Right hindlimb (tissue), 1 donor: ENCODE data around the gene DHRSX.
"Not testable (repeated sequence)": the region's sequence is repeated elsewhere in the genome, so short reads cannot be mapped to it uniquely, and the experiment has no call there.

Experiments used
- DNase-seq: peaks from one replicate; pipeline ENCODE4 v3.0.0-alpha.2; 2018

DHRSX gene

DNA sequence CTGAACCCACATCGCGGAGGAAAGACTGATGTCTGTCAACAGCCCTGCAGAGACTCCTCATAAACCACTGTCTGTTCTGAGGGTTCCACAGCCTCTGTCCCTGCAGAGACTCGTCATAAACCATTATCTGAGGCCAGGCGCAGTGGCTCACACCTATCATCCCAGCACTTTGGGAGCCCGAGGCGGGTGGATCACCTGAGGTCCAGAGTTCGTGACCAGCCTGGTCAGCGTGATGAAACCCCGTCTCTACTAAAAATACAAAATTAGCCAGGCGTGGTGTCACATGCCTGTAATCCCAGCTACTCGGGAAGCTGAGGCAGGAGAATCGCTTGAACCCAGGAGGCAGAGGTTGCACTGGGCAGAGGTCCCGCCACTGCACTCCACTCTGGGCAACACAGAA lies 259.3 kb downstream of the DHRSX start:
- not testable (repeated sequence) for DNase-seq

DNA sequence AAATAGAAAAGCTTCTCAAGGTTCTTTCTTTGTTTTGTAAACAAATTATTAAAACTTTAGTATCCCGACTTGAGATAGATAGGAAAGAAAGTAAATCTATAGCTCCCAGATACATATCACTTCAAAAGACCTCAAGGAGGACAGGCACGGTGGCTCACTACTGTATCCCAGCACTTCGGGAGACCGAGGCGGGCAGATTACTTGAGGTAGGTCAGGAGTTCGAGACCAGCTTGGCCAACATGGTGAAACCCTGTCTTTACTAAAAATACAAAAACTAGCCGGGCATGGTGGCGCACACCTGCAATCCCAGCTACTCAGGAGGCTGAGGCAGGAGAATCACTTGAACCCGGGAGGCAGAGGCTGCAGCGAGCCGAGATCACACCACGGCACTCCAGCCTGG lies 260.0 kb downstream of the DHRSX start:
- DNase-seq: not testable (repeated sequence)

DNA sequence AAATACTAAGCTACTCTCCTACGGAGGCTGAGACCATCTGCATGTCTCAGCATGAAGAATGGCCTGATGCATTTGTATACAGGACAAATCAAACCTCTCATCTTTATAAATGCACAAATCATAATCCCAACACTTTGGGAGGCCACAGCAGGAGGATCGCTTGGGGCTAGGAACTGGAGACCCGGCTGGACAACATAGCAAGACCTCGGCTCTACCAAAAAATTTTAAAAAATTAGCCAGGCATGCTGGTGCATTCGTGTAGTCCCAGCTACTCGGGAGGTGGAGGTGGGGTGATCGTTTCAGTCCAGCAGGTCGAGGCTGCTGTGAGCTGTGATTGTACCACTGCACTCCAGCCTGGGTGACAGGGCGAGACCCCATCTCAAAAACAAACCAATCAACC lies 262.8 kb downstream of the DHRSX start:
- DNase-seq: no peak

DNA sequence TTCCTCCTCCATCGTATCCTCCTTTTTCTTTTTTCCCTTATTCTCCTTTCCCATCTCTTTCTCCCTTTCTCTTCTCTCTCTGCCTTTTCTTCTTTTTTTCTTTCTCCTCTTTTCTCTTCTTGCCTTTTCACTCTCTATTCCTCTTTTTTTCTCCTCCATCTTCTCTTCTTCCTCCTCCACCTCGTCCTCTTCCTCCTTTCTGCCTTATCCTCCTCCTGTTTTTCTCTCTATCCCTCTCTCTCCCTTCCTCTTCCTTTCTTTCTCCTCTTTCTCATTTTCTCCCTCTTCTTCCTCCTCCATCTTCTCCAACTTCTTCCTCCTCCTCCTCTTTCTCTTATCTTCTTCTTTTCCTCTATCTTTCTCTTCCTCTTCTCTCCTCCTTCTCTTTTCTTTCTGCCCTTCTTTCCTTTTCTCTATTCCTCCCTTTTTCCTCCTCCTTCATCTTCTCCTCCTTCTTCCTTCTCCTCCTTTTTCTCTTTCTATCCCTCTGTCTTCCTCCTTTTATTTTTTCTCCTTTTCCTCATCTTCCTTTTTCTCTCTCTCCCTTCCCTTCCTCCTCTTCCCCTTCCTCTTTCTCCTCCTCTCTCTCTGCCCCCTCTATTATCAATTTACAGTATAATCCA lies 269.1 kb downstream of the DHRSX start:
- no peak for DNase-seq

DNA sequence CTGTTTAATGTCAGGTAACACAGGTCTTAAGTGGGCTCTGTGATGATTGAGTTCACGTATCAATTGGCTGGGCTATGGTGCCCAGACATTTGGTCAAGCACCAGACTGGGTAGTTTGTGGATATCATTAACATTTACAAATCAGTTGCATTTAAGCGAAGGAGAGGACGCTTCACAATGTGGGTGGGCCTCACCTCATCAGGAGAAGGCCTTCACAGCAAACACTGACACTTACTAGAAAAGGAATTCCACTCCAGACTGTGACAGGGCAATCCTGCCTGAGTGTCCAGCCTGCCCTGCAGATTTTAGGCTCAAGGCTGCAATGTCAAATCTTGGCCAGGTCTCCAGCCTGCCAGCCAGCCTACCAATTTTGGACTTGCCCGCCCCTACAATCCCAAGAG lies 270.3 kb downstream of the DHRSX start:
- DNase-seq: no peak

DNA sequence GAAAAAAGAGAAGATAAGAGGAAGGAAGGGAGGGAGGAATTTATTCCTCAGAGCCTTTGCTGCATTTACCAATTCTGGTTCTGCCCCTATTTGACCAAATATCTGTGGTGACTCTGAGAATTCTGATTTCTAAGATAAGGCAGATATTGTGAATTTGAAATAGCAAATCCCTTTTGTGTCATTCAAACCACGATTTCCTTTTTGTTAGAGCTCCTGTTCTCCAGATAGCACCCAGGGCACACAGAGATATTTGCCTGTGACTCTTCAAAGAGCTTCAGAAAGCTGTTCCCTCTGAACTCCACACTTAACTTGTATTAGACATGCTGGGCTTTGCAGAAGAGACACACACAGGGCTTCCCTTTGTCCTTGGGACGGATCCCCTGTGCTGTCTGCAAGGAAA lies 272.2 kb downstream of the DHRSX start:
- DNase-seq: no peak

DNA sequence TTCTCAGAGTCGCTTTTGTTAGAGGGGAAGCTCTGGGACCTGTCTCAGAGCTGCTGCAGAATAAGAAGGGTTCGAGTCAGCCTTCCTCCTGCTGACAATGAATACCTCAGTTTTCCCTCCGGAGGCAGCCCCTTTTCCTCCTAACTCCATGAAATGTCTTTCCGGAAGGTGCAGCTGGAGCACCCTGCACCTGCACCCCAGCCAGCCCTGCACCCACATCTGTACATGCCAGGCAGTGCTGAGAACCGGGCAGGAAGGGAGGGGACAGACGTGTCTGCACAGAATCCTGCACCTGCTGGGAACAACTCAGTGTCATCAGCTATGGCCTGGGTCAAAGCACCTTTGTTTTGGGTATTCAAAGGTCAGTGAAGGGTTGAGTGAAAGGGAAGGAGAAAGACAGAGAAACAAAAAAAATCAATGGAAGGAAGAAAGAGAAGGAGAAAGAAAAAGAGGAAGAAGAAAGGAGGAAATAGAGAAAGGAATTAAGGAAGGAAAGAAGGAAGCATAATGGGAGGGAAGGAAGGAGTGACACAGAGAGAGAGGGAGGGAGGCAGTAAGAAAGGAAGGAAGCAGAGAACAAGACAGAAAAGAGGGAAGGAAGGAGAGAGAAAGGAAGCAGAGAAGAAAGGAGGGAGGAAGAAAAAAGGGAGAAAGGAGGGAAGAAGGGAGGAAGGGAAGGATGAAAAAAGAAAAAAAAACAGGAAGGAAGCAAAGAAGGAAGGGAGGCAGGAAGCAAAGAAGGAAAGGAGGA lies 273.7 kb downstream of the DHRSX start:
- no peak for DNase-seq

DNA sequence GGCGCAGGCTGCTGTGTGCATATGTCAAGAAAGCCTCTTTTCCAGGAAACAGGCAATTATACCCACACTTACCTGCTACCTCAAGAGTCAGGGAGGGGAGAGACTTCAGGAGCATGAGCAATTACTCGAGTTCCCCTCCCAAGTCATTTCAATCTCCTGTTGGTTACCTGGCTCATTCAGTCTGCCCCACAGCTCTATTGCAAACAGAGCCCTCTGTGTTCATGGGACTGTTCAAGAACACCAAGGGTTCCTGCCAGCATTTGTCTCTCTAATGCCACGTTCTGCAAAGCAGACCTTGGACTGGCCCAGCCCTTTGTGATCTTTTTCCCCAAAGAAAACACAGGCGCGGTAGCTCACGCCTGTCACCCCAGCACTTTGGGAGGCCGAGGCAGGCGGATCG lies 274.6 kb downstream of the DHRSX start:
- DNase-seq: no peak

DNA sequence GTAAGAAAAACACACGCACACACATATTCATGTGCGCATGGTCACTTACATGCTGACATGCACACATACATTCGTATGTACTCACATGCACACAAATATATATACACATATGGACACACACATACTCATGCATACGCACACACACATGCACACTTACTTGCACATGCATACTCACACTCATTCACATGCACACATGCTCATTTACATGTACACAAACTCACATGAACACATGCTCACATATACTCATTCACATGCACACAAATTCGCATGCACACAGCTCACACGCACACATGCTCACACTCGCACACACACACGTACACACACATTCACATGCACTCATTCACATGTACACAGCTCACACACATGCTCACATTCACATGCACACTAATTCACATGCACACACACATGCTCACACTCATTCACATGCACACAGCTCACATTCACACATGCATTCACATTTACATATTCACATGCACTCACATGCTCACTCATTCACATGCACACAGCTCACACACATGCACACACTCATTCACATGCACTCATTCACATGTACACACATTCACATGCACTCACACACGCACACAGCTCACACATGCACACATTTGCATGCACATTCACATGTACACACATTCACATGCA lies 276.1 kb downstream of the DHRSX start:
- DNase-seq: no peak

DNA sequence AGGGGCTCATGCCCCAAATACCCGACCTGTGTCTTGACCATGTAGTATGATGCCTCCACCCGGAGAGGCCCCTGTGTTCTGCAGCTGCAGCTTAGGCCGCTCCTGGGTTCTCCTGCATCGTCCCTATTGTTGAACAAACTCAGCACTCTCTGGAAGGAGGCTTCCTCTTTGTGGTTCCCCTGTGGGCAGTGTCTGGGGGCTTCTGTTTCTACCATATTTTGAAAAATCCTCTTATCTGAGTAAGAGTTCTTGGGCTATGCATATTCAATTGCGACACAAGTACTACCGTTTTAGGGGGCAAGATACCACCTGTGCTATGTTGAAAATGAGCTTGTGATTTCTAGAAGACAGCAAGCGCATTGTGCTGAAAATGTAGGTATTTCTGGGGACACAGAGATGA lies 276.6 kb downstream of the DHRSX start:
- no peak for DNase-seq

DNA sequence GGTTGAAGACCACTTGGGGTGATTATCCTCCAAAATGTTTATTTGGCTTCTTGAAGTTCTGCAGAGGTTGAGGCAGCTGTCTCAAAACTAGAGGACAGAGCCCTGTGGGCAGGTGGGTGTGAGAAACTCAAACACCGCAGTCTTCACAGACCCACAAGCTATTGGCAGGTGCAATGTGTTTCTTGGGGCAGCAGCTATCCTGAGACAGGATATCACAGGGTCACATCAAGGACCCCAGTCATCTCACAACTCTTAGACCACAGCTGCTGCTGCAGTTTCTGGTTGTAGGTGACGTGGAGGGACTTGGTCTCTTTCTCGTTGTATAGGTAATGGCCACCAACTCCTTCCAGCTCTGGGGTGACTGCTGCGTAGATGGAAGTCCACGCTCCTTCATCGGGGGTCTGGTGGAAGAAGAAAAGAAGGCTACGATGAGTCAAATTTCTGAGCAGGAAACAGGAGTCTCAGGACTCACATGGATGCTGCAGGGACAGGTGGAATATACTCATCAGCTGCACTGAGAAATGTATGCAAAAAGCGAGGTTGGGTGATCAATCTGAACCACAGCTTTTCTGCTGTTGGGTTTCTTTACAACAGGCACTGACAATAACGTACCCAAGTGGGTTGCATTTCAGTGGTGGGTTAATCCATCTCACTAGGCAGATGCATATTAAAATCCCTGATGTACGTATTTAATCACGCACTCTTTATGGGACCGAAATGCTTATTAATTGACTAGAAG lies 279.8 kb downstream of the DHRSX start:
- DNase-seq: no peak

DNA sequence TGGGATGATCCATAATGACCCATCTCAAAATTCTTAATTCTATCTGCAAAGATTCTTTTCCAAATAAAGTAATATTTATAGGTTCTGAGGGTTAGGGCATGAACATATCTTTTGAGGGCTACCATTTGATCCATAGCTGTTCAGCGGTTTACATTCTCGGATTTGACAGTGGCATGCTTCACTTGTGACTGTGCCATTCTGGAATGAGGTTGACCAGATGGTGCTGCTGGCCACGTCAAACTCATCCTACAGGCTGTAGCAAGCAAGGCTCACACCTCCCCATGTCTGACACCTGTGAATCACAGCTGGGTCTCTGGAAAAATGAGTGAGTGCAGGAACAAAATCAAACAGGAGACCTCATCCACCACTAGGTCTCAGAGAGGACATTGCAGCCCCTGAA lies 280.5 kb downstream of the DHRSX start:
- DNase-seq: no peak

DNA sequence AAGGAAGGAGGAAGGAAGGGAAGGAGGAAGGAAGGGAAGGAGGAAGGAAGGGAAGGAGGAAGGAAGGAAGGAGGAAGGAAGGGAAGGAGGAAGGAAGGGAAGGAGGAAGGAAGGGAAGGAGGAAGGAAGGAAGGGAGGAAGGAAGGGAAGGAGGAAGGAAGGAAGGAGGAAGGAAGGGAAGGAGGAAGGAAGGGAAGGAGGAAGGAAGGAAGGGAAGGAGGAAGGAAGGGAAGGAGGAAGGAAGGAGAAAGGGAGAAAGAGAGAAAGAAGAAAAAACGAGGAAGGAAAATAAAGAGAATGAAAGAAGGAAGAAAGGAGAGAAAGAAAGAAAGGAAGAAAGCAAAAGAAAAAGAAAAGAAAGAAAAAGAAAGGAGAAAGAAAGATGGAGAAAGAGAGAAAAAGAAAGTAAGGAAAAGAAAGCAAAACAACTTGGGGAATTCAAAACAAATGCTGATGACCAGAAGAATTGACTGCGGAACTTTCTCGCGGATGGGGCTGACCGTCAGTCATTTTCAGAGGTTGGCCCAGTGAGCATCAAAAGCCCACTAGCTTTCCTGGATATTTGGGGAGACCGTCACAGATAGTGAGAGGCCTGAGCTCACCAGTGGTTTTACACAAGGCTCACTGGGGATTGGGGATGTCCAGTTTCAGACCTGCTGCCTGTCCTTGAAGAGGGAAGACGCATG lies 286.5 kb downstream of the DHRSX start:
- DNase-seq: not testable (repeated sequence)

DNA sequence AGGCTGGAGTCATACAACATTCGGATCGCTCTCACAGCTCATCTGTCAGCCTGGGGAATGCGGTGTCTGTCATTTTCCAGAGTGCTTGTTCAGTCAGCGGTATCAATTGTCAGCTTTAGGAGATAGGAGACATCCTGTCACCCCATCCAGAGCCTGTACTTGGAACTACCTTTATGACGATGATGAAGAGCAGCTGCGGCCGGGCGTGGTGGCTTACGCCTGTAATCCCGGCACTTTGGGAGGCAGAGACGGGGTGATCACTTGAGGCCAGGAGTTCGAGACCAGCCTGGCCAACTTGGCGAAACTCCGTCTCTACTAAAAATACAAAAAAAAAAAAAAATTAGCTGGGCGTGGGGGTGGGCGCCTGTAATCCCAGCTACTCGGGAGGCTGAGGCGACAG lies 289.1 kb downstream of the DHRSX start:
- DNase-seq: not testable (repeated sequence)

DNA sequence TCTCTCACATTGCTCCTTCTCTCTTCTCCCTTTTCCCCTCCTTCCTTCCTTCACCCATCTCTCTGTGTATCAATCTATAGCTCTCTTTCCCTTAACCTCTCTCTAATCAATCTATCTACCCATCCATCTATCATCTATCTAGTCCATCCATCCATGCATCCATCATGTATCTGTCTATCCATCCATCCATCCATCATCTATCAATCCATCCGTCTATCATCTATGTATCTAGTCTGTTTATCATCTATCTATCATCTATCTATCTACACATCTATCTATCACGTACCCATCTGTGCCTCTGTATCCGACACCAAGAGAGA lies 307.5 kb downstream of the DHRSX start:
- no peak for DNase-seq

DNA sequence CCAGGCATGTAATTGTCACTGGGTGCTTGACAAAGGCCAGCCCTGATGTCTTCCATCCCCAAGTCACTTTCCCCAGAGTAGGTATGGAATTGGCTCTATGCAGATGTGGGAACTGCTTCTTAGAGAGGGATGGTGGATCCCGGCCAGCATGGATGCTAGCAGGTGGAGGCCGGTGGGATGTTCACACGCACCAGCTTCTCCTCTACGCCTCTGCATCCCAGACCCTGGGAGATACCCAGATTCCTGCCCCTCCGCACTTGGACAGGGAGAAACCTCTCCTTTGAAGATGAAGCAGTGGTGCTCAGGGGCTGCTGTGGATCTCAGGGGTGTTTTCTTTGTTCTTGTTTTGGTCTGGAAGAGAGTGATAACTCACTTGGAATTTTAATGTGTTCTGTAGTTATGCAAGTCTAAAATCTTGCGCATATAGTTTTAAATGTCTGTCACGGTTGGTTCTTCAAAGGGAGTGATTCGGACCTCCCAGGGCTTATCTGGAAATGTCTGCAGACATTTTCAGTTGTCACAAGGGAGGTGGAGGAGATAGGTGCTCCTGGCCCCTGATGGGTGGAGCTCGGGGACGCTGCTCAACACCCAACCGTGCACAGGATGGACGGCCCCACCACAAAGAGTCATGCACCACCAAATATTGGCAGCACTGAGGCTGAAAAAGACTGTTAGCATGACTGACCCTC lies 308.0 kb downstream of the DHRSX start:
- no peak for DNase-seq

DNA sequence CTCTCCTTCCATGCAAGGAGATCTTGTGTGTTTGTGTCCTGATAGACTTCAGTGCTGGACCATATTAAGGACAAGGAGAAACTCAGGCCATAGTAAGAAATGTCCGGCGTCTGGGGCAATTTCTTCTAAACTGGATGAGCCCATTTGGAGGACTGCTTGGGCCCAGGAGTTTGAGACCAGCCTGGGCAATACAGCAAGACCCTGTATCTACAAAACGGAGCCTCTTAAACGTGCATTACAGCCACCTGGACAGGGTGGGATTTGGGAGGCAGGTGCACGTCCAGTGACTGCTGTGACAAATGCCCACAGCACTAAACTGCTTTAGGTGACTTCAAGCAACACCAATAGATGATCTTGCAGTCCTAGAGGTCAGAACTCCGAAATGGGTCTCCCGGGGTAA lies 311.9 kb downstream of the DHRSX start:
- DNase-seq: no peak

DNA sequence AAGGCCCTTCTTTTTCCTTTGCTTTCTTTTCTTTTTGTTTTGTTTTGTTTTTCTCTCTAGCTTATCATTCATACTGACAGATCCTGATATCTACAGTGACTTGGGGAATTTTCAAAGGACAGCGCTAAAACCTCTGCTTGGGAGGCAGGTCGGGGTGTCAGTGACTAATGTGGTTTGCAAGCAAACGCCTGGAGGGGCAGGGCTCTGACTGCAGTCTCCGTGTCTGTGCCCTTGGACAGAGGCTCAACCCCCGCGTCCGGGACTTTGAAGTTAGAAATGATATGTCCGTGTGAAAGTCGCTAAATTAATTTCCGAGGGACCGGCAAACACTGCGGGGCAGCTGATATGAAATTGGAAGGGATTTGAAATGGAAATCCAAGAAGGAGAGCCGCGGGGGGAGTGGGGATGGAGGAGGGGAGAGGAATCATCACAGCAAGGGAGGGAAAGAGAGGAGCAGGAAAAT lies 312.4 kb downstream of the DHRSX start:
- no peak for DNase-seq

DNA sequence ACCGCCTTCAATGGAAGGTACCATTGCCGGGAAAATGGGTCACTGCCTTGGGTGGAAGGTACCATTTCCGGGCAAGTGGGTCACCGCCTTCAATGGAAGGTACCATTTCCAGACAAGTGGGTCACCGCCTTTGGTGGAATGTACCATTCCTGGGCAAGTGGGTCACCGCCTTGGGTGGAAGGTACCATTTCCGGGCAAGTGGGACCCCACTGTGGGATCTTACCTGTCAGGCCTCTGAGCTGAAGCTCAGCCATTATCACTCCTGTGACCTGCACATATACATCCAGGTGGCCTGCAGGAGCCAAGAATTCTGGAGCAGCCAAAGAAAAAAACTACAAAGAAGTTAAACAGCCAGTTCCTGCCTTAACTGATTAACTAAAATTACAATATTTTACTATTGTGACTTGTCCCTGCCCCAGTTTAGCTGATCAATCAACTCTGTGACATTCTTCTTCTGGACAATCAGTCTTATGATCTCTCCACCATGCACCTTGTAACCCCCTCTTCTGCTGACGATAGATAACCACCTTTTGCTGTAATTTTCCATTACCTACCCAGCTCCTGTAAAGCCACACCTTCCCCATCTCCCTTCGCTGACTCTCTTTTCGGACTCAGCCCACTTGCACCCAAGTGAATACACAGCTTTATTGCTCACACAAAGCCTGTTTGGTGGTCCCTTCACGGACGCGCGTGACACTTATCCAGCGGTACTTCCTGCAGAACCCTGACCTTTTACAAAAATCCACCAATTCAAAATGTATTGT lies 313.2 kb downstream of the DHRSX start:
- no peak for DNase-seq

DNA sequence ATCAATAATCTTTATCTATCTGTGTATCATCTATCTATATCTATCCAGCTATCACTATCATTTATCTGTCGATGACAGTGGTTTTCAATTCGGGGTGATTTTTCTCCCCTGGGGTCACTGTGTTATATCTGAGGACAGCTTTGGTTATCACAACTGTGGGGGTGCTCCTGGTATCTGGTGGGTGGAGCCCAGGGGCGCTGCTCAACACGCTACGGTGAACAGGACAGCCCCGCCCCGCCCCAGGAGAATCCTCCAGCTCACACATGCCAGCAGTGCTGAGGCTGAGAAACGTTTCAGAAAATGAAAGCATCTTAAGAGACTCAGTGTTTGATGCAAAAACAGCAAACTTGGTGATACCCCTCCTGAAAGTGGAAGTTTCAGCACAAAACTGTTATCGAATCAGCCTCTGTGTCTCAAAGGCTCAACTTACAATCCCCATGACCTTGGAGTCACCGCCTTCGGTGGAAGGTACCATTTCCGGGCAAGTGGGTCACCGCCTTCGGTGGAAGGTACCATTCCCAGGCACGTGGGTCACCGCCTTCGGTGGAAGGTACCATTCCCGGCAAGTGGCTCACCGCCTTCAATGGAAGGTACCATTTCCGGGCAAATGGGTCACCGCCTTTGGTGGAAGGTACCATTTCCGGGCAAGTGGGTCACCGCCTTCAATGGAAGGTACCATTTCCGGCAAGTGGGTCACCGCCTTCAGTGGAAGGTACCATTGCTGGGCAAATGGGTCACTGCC lies 315.3 kb downstream of the DHRSX start:
- no peak for DNase-seq

DNA sequence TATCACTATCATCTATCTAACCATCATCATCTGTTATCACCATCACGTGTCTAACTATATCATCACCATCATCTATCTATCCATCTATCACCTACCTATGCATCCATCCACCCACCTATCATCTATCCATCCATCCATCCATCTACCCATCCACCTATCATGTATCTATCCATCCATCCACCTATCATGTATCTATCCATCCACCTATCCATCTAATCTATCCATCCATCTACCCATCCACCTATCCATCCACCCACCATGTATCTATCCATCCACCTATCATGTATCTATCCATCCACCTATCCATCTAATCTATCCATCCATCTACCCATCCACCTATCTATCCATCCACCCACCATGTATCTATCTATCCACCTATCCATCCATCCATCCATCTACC lies 316.7 kb downstream of the DHRSX start:
- DNase-seq: no peak
